Breast epithelium (tissue), 3 donors: ENCODE measurements around the gene DNHD1.

Experiments
- CTCF ChIP-seq, 3 donors: fragments of 450-650 bp; IDR thresholded peaks; one replicate each; pipeline ENCODE4 v1.5.1; 2016 to 2017; ENCODE audit warnings: antibody characterized with exemption in 3 of 3, mild to moderate bottlenecking in 3 of 3, moderate library complexity in 3 of 3
- POLR2A ChIP-seq: fragments of 450-650 bp; IDR thresholded peaks from one replicate; pipeline ENCODE4 v1.6.1; 2016; ENCODE audit warnings: antibody characterized with exemption, mild to moderate bottlenecking, moderate library complexity
- POLR2AphosphoS5 ChIP-seq, 3 donors: sonication (generic); formaldehyde crosslinking; IDR thresholded peaks; one replicate each; pipeline ENCODE4 v1.6.1; 2017; ENCODE audit warnings: antibody characterized with exemption in 3 of 3

- TF ChIP-seq CTCF (IDR thresholded peaks at IDR 0.05) (no peak), POLR2A (no peak), POLR2AphosphoS5 (IDR thresholded peaks at IDR 0.05) (no peak)
Measured at GRCh38 chr11:6453152-6453551, 43.9 kb upstream of the DNHD1 start.
